Endothelial cell of umbilical vein (primary cell): ENCODE data around the gene ADAP1. TPM values are rescaled to one million over a fixed set of nuclear protein-coding genes. Genes with fewer than 3 reads are reported as not detected.

Source experiments
- BruUV-seq: library from RNA; stranded (reverse); fragments of 400-500 nt; replicated peaks from 2 replicates; lab custom pipeline; 2021; lab: Mats Ljungman, UMichigan
- CTCF ChIA-PET: fragments of 300-600, 350-600 bp; sonication (Branson Sonifier 250); formaldehyde crosslinking; loops from one replicate; lab custom pipeline; 2021; ENCODE audit warnings: antibody characterized with exemption, inconsistent platforms; lab: Charles Lee
- POLR2A ChIA-PET: fragments of 300-600, 350-600 bp; sonication (Branson Sonifier 250); formaldehyde crosslinking; loops from one replicate; lab custom pipeline; 2021; ENCODE audit warnings: antibody characterized with exemption, inconsistent platforms; lab: Charles Lee
- DNase-seq: peaks from one replicate; pipeline ENCODE4 v3.0.0-alpha.2; 2011; ENCODE audit warnings: low read depth, low spot score
- FAIRE-seq: peaks from 2 replicates; lab custom pipeline; 2011; peaks lifted over from hg19 to GRCh38; lab: Jason Lieb, UNC
- H2AFZ ChIP-seq: 2 replicates; pipeline ENCODE4 v1.6.0; 2012; ENCODE audit warnings: low read depth, low read length, control low read depth, inconsistent platforms
- H3K27ac ChIP-seq: 2 replicates; pipeline ENCODE4 v1.5.1; 2011; ENCODE audit warnings: low read depth, mild to moderate bottlenecking, control low read depth, low read length, moderate library complexity; ENCODE audit not compliant: insufficient read depth
- H3K27me3 ChIP-seq, 2 experiments: 2 replicates each; pipeline versions ENCODE4 v1.6.0 to v1.6.1; 2011; ENCODE audit warnings: low read length in 2 of 2, mixed read lengths in 1 of 2; ENCODE audit not compliant: control insufficient read depth in 2 of 2, insufficient read depth in 2 of 2
- H3K36me3 ChIP-seq, 2 experiments: 2 replicates in 1 of 2; 3 replicates in 1 of 2; pipeline ENCODE4 v1.5.1; 2011; ENCODE audit warnings: low read length in 2 of 2, mild to moderate bottlenecking in 1 of 2, moderate library complexity in 1 of 2; ENCODE audit not compliant: control insufficient read depth in 2 of 2, insufficient read depth in 2 of 2; ENCODE audit errors: extremely low read depth in 1 of 2
- H3K4me1 ChIP-seq: 3 replicates; pipeline ENCODE4 v1.5.1; 2011; ENCODE audit warnings: mild to moderate bottlenecking, low read length; ENCODE audit not compliant: control insufficient read depth, insufficient read depth; ENCODE audit errors: extremely low read depth
- H3K4me2 ChIP-seq: 2 replicates; pipeline ENCODE4 v1.6.1; 2011; ENCODE audit warnings: low read length, control low read depth, mixed read lengths; ENCODE audit not compliant: insufficient read depth
- H3K4me3 ChIP-seq, 3 experiments: fragments of 200-600 bp in 1 of 3; sonication (generic), shearing (Covaris generic) in 1 of 3; replicated peaks in 1 of 3; 2 replicates each; pipeline ENCODE4 v1.5.1; 2011 to 2016; ENCODE audit warnings: control low read depth in 3 of 3, low read length in 3 of 3, mild to moderate bottlenecking in 2 of 3, inconsistent platforms in 1 of 3, low read depth in 1 of 3, moderate library complexity in 1 of 3; ENCODE audit not compliant: insufficient read depth in 1 of 3
- H3K79me2 ChIP-seq: 2 replicates; pipeline ENCODE4 v1.6.0; 2012; ENCODE audit warnings: low read length, inconsistent platforms; ENCODE audit not compliant: control insufficient read depth, insufficient read depth
- H3K9ac ChIP-seq: replicated peaks from 2 replicates; pipeline ENCODE3; 2011; ENCODE audit warnings: low read length, control low read depth; ENCODE audit not compliant: insufficient read depth; ENCODE audit errors: extremely low read depth
- H3K9me1 ChIP-seq: replicated peaks from 3 replicates; pipeline ENCODE4 v1.6.0; 2011; ENCODE audit warnings: mild to moderate bottlenecking, low read length; ENCODE audit not compliant: control insufficient read depth, insufficient read depth; ENCODE audit errors: extremely low read depth
- H3K9me3 ChIP-seq: replicated peaks from 2 replicates; pipeline ENCODE4 v1.5.1; 2012; ENCODE audit warnings: low read length, inconsistent platforms; ENCODE audit not compliant: control insufficient read depth, insufficient read depth
- H4K20me1 ChIP-seq: replicated peaks from 2 replicates; pipeline ENCODE3; 2011; ENCODE audit warnings: mild to moderate bottlenecking, low read length; ENCODE audit not compliant: control insufficient read depth, insufficient read depth; ENCODE audit errors: extremely low read depth
- CTCF ChIP-seq, 2 donors: IDR thresholded peaks; 1 replicate in 1 of 2; 2 replicates in 1 of 2; pipeline ENCODE4 v1.5.1; 2011; ENCODE audit warnings: low read length in 2 of 2, mild to moderate bottlenecking in 2 of 2, moderate library complexity in 2 of 2, control low read depth in 1 of 2, inconsistent platforms in 1 of 2, low read depth in 1 of 2; ENCODE audit not compliant: insufficient read depth in 1 of 2; ENCODE audit errors: extremely low read depth in 1 of 2
- EZH2 ChIP-seq: IDR thresholded peaks from 2 replicates; pipeline ENCODE4 v1.6.1; 2012; ENCODE audit warnings: borderline replicate concordance, low read depth, mild to moderate bottlenecking, moderate library complexity, low read length, inconsistent platforms; ENCODE audit not compliant: severe bottlenecking
- FOS ChIP-seq: IDR thresholded peaks from 2 replicates; pipeline ENCODE4 v1.6.1; 2011; ENCODE audit warnings: mild to moderate bottlenecking, low read length, moderate library complexity, borderline replicate concordance; ENCODE audit not compliant: insufficient read depth
- GATA2 ChIP-seq: IDR thresholded peaks from 2 replicates; pipeline ENCODE4 v1.7.0; 2011; ENCODE audit warnings: low read depth, mild to moderate bottlenecking, moderate library complexity, mixed read lengths, low read length; ENCODE audit not compliant: insufficient read length, insufficient read depth
- JUN ChIP-seq: IDR thresholded peaks from 2 replicates; pipeline ENCODE4 v1.6.1; 2011; ENCODE audit warnings: borderline replicate concordance, low read depth; ENCODE audit not compliant: insufficient read length, insufficient read depth
- MYC ChIP-seq: IDR thresholded peaks from one replicate; pipeline ENCODE4 v1.6.1; 2011; ENCODE audit warnings: mild to moderate bottlenecking, low read depth, low read length
- POLR2A ChIP-seq: IDR thresholded peaks from 2 replicates; pipeline ENCODE4 v1.6.1; 2012; ENCODE audit warnings: low read depth, mild to moderate bottlenecking, control low read depth, low read length
- POLR2AphosphoS5 ChIP-seq: IDR thresholded peaks from 2 replicates; pipeline ENCODE4 v1.6.1; 2012; ENCODE audit warnings: low read depth, mild to moderate bottlenecking, control low read depth, low read length, moderate library complexity; ENCODE audit not compliant: insufficient read depth
- dilution Hi-C: fragments of 300-500 bp; cut with MboI; formaldehyde crosslinking; loops from one replicate; pipeline ENCODE4 v1.15.0; 2019; ENCODE audit warnings: low sequenced_read_pairs; ENCODE audit not compliant: extremely low pct_ligation_motif_present
- intact Hi-C: fragments of 100-400 bp; cut with micrococcal nuclease; formaldehyde crosslinking; loops from one replicate; pipeline ENCODE4 v1.10.0; 2022
- polyA plus RNA-seq, 4 experiments: library from polyadenylated mRNA; depleted of rRNA in 3 of 4; stranded (reverse) in 3 of 4; unstranded in 1 of 4; fragments of >200 nt; gene quantifications; 2 replicates each; pipeline versions ENCODE4 v1.2.1 to v1.2.3, GENCODE V29; 2011 to 2012; ENCODE audit warnings: missing spikeins in 1 of 4
- total RNA-seq: library from RNA; stranded (reverse); gene quantifications from 2 replicates; pipeline ENCODE4 v1.2.3, GENCODE V29; 2021
- TF ChIP-seq, protein P1 (sequence below): IDR thresholded peaks from 2 replicates; pipeline ENCODE4 v1.6.1; 2011; ENCODE audit not compliant: insufficient read depth, insufficient read length

Gene ADAP1
- total and polyA plus RNA-seq, 2 donors (not counting 3 experiments of a cell fraction or from before 2014, with no cell fraction given): 0.49 to 0.58 TPM

DNA sequence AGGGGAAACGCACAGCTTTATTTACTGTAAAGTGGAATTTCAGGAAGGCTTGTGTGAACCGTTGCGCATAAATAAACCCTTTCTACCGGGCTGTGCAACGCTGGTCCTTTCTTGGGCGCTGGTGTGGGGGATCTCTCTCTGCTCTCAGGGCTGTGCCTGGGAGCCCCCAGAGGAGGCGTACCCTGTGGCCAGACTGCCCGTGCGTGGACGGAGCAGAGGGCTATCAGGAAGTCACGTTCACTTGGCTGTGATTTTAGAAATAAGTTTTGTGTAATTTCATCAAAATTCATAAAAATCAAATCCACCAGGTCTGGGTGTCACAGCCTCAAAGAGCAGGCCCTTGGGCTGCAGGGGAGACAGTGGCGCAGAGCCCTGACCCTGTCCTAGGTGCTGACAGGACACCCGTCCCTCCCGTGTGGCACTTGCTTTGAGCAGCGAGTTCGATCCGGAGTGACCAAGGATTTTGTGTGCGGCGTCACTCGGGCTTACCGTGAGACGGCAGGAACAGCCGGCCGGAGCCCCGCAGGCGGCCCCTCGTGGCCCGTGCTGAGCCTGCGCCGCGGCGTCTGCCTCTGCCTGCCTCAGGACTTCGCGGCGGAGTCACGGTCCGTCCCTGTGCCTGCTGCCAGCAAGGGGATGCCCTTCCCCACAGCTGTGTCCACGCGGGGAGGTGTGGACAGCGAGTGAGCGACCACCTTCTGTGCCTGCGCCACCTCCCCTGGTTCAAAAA lies 58.0 kb downstream of the ADAP1 start:
- Histone ChIP-seq H4K20me1 (no peaks in the 10 kb centered on the region), H3K4me2 (no peak overlapping the region), H3K9me1 (no peaks in the 10 kb centered on the region), H3K9me3 (no peaks in the 10 kb centered on the region), H3K36me3 (peaks cover 4 to 36% of the 10 kb centered on the region in 2 experiments), H2AFZ (no peak overlapping the region), H3K27ac (no peak overlapping the region), H3K4me1 (peaks cover 6% of the 10 kb centered on the region), H3K9ac (no peak overlapping the region), H3K79me2 (no peaks in the 10 kb centered on the region), H3K4me3 (no peak overlapping the region), H3K27me3 (no peaks in the 10 kb centered on the region)
- FAIRE-seq: no peak
- no TSS peak for BruUV-seq
- no peak for TF ChIP-seq FOS
- no peak for TF ChIP-seq EZH2
- dilution Hi-C loops (no loop called here), intact Hi-C loops (no loop called here)
- ChIA-PET POLR2A (no interaction called here), CTCF (no interaction called here)
- no peak for DNase-seq

- H3K36me3 ChIP-seq: peaks cover 9 to 44% of the 10 kb centered on the region in 2 experiments
Observed at GRCh38 chr7:895451-896052, 58.9 kb downstream of the ADAP1 start.

More at GRCh38 chr7:895451-896052, 58.9 kb downstream of the ADAP1 start:
- CTCF ChIA-PET: no interaction called here
- TF ChIP-seq, protein P1, sequence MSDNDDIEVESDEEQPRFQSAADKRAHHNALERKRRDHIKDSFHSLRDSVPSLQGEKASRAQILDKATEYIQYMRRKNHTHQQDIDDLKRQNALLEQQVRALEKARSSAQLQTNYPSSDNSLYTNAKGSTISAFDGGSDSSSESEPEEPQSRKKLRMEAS: no peak
- TF ChIP-seq POLR2AphosphoS5 (no peak), MYC (no peak), EZH2 (no peak), JUN (no peak), CTCF (IDR thresholded peaks at IDR 0.05; ENCODE audit: extremely low read depth in 1 of 2, insufficient read depth in 1 of 2, low read depth in 1 of 2, low read length in 2 of 2) (no peak), FOS (no peak), POLR2A (no peak), GATA2 (no peak)
- no peaks in the 10 kb centered on the region for H3K9me1 ChIP-seq
- H3K4me3 ChIP-seq: no peak overlapping the region
- peaks cover 4% of the 10 kb centered on the region for H3K4me1 ChIP-seq
- no peak overlapping the region for H3K4me2 ChIP-seq
- no peaks in the 10 kb centered on the region for H3K79me2 ChIP-seq
- H4K20me1 ChIP-seq: no peaks in the 10 kb centered on the region
- intact Hi-C loops: no loop called here
- H3K9ac ChIP-seq: no peak overlapping the region
- POLR2A ChIA-PET: no interaction called here
- no peak overlapping the region for H3K27ac ChIP-seq
- dilution Hi-C loops: no loop called here
- DNase-seq (no peak), FAIRE-seq (no peak)
- H3K9me3 ChIP-seq: no peaks in the 10 kb centered on the region
- H3K27me3 ChIP-seq: no peaks in the 10 kb centered on the region
- H2AFZ ChIP-seq: no peak overlapping the region
- no TSS peak for BruUV-seq
